Stimulated activated CD8-positive, alpha-beta memory T cell treated with anti-CD3 and anti-CD28 coated beads, Interleukin-2, amount 100 ng/mL, for 1 hour (primary cell): ENCODE results near the gene CPVL.
"Not testable (repeated sequence)": the region's sequence is repeated elsewhere in the genome, so short reads cannot be mapped to it uniquely, and the experiment has no call there.

Experiments used
- DNase-seq, 2 donors: peaks; one replicate each; pipeline ENCODE4 v3.0.0-alpha.2; 2020; ENCODE audit warnings: low read depth in 2 of 2

CPVL gene

DNA sequence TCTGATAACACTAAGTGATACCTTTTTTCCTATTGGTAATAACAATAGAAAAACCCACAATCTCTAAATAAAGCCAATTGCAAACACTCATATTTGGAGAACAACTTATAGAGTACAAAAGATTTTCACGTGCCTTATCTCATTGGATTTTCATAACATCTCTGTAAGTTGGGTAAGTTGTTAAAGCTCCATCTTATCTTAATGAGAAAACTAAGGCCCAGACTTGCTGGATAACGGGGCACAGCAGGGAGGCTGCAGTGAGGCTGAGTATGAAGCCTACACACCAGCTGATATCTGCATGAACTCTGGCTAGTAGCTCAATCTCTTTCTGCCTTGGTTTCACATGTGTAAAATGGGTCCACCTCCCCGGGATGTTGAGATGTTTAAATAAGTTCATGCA, 26.8 kb downstream of the CPVL start:
- no peak for DNase-seq

DNA sequence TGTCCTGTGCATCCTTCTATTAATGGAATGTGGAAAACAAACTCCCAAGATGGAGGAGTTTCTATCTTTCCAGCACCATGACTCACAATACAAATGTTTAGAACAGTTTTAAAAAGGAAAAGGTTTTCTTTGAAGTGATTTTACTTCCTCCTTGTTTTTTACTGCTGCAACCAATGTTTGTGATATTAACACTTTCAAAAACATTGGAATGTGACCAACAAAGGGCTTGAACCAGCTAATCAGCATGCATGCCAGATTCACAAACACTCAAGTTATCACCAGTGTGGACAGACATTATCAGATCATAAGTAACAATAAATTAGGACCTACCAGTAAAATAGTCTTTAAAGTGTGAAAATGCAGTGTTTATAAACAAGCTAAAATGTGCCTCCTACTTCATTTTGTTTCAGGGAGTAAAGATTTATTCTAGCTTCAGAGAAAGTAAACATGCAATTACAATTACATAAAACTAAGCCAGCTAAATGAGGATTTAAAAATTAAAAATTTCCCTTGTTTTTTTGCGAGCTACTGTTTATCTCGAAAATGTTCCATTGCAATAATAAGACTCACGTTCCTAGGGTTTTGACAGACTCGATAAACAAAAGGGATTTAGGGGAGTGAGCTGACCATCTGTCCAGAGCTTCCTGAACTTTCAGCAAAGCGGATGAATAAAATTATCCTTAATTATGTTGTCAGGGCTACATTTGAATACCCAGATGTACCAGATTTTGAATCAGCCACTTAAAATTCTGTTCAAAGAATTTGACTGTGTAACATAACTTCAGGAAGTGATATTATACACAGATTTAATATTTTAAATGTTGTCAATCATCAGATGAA, 29.8 kb downstream of the CPVL start:
- DNase-seq: no peak

DNA sequence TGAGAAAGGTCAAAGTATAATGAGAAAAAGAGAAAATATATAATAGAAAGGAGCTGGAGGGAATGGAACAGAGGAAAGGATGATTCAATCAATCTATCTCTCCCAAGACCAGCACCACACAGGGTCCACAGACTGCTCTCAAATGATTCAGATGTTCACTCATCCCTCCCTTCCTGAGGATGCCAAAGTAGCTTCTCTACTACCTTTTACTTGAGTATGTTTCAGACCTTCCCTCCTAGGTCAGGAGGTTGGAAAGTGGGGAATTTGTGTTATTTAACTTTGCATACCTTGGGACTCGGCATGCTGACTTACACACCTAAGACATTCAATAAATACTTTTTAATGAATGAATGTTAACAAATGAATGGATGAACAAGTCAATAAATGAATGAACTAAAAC, 30.6 kb downstream of the CPVL start:
- DNase-seq: no peak

DNA sequence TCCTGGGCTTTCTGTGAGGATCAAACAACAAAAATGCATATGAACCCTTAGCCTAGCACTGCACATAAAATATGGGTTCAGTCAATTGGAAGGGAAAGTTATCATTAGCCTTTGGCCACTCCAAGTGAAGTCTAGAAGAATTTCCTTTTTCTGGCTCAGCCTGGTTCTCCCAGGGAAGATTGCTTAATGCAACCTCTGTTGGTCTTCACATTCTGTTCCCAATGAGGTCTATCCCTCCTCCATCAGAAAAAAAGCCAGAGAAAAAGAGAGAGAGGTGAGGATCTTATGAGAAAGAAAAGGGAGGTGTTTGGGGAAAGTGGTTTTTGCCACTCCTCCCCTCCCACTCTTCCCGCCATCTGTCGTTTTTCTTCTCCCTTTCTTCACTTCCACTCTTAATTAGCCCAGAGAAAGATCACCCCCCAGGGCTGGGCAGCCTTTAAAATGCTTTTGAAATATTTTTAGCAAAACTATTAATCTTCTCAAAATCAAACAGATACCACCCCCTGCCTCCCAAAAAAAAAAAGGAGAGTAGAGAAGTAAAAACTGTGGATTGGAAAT, 31.1 kb downstream of the CPVL start:
- DNase-seq: no peak

DNA sequence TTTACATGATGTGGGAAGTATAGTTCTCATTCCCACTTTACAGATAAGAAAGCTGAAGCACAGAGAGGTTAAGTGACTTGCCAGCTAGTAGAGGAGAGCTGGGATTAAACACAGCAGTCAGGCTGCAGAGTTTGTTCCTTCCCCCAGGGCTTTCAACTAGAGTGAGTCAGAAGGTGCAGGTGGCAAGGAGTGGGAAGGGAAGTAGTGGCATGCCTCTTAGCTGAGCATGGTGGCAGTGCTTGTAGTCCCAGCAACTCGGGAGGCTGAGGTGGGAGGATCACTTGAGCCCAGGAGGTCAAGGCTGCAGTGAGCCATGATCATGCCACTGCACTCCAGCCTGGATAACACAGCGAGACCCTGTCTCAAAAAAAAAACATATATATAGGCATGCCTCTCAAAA, 32.1 kb downstream of the CPVL start:
- DNase-seq: not testable (repeated sequence)

DNA sequence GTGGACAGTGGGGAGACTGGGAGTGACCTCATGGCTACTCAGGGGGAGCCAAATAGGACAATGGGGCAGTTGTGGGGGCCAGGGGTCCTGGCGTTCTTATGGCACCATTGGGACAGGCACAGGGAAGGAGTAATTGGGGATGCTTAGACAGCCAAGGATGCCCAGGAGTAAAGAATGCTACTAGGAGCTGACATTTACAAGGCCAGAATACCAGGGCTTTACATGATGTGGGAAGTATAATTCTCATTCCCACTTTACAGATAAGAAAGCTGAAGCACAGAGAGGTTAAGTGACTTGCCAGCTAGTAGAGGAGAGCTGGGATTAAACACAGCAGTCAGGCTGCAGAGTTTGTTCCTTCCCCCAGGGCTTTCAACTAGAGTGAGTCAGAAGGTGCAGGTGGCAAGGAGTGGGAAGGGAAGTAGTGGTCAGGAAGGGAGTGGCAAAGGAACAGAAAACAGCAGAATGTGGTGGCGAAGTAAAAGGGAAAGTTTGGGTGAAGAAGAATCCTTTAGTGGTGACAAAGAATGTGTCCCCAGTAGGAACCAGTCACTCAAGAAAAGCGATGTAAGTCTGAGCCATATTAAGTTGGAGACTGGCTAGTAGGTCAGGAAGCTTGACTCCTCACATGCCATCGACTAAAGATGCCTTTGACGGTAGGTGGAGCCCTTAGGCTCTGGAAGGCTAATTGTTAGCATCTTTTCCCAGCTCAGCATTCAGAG, 32.8 kb downstream of the CPVL start:
- no peak for DNase-seq

DNA sequence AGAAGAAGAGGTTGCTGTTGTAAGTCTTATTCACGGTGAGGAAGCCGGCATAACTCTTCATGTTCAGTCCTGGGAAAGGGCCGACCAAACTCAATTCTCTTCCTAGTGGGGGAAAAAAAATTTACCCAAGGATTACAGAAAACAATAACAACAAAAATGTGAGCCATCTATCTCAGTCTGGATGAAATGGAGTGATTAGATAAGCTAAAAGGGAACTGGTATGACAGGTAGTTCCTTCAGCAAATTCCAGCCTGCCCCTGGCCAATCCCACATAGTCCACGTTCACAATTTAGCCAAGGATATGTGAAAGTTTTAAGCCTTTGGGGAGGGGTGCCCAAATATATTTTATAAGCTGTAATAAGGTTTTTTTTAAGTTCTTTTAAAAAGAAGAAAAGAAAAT, 33.6 kb downstream of the CPVL start:
- DNase-seq: no peak

DNA sequence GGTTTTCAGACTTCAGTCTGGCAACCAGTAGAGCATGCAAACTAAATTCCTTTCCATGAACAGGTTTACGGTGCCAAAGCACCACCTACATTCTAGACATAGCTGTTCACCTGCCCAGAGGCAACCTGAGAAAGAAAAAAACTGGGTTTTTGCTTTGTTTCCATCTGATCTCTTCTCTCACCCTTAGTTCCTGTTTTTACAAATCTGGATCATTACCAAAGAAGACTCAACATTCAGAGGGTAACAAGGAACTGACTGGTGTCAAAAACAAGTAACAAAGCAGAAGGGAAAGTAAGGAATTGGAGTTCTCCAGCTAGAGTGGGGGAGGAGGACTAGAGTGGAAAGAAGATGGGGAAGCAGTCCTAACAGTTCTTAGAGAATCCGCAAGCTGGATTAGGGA, 36.4 kb downstream of the CPVL start:
- no peak for DNase-seq

DNA sequence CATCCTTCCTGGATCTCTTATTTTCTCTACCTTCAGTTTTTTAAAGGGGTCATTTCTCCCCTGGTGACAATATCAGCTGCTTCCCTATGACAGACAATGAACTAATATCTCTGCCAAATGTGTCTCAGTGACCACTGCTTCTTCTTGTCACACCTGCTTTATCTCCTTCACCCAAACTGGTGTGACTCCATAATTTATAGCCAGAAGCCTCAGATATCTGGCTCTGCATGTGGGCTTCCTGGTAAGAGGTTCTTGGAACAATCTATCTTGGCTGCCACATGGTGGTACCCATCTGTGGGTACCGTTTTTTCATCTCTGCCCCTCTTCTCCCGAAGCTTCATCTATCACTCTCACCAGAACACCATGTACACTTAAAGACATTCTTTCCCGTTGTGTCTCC, 37.0 kb downstream of the CPVL start:
- no peak for DNase-seq

DNA sequence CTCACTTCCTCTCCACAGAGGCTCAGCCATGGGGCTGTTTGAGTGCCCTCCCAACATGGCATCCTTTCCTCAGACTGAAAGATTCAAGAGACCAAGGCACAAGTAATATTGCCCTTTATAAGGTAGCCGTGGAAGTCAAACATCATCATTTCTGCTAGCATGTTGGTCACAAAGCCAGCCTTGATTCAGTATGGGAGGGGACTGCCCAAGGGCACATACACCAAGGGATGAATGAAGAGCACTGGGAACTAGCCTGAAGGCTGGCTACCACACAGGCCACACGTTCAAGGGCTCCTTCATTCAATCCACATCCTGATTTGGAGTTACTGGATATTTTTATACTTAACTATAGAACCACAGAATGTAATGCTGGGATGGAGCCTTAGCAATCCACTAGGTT, 39.3 kb downstream of the CPVL start:
- no peak for DNase-seq

DNA sequence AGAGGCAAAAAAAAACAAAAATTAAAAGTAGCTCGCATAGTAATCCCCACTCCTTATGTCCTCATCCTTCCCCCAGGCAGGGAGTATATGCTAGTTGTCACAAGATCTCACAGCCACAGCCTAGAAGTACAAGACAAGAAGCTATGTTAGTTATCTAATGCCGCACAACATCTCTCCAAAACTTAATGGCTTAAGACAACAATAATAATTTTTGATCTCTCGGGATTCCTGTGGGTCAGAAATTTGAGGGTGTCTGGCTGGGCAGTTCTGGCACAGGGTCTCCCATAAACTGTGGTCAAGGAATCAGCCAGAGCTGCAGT, 39.7 kb downstream of the CPVL start:
- DNase-seq: no peak

DNA sequence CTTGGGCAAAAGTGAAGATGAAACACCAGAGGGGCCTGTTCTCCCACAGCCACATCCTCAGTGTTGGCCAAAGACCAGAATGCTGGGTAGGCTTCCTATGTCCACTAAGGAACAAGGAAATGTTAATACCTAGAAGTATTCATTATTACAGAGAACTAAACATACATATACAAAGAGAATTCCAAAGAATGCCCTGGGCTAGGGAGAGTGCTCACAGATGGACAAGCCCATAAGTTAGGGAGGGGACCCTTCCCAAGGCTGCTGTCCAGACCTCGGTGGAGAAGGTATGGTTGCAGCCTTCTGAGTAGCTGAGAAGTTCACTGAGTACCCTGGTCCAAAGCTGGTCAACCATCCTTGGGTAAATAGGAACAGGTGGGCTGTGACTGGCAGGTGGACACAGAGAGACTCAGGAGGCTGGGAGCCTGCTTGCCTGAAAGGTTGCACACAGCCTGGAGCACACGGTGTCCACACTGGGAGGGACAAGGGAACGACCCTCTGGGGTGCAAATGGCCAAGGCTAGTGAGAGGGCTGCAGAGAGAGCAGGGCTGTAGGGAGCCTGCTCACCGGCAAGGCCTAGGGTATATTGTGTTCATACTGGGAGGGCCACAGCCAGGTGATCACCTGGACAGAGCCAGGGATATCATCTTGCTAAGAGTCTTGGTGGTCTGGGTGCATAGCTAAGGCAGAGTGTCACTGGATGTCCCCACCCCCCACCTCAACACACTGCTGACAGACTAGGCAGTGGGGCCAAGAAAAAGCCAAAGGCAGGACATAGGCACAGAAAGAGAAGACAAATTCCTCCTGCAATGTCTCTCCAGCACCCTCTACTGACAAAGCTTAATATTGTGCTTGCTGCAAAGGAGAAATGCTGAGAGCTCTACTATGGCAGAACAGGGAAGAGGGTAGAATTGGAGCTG, 40.3 kb downstream of the CPVL start:
- no peak for DNase-seq

DNA sequence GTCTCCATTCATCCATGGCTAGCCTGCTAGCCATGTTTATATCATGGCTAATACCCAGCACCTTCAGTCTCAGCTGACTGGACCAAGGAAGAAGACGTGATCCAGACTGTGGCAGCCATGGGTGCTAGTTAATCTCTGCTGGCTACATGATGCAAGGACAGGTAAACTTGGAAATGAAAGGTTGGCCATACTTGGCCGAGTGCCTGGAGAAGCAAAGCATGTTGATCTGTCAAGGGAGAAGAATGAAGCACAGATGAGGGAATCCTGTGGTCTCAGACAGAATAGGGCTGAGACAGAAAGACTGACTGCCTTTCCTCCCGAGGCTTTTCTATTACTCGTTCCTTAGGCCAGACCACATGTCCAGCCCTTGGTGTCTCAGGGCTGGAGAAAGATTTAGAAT, 41.1 kb downstream of the CPVL start:
- DNase-seq: no peak

DNA sequence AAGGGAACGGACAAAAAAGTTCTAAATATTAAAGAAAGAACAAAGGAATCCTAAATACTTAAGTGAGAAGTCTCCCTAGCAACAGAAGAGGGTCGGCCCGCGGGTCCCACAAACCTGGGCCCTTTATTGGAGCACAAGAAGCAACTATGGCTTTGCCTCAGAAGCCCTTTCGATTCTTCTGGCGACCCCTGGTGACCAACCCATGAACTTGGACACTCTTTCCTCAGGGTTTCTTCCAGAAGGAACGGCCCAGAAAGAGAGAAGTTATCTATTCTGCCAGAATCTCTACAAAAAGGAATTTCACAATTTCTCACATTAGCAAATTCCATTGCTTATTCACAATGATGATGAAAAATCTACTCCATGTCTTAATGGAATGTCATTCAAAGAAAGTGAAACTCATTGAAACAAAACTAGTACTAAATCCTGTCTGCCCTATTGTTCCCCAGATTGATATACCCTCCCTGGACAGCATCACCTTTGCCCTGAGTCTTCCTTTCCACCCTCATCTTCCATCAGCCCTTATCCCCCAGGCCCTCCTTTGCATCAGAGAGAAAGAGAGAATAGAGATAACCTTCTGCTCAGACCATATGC, 43.7 kb downstream of the CPVL start:
- DNase-seq: no peak

DNA sequence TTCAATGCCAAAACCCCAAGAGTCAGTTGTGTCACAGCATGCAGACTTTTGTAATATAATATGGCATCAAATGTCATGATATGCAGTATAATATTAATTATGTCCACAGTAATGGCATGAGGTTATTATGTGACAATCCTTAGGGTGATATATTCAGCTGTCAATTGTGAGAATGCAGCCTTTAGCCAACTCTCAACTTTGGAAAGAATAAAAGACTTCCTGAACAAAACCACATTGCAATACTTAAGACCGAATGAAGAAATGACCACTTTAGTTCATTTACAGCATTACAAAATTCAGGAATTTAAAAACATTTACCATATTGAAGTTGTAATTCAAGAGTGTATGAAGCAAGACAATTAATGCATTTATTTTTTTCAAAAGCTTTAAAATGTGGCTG, 45.4 kb downstream of the CPVL start:
- no peak for DNase-seq

DNA sequence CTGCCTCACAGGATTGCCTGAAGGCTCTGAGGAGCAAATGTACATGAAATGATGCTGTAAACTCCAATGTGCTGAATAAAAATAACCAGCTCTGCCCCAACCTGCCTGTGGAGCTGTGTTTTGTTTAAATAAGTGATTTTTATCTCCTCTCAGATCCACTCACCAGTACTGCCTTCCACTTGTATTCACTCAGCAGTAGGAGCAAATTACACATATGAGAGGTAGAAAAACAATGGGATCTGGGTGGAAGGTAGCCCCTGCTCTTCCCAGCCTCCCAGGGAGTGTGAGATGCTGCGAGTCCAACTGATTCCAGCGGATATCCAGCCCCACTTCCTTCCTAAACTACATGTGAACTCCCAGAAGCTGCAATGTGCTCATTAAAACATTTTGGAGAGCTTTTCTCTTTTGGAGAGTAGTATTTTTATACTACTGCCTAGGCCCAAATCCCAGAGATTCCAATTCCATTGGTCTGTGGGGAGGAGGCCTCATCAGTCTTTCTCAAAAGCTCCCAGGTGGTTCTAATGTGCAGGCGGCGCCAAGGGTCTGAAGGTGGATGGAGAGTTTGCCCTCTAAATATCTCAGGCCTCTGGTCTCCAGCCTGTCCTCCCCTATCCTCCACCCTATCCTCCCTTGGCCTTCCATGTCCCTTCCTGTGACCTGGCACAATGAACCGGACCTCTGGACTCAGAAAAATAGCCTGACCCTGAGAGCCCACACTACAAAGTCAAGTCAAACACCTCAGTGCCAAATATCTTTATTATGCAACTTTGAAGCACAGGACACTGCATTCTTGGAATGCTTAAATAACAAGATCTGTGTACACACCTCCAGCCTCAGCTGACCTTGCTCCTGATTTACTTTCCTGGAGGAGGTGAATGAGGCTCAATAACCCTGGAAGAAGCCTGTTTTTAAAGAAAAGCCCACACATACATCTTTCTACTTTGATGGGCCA, 46.2 kb downstream of the CPVL start:
- no peak for DNase-seq

DNA sequence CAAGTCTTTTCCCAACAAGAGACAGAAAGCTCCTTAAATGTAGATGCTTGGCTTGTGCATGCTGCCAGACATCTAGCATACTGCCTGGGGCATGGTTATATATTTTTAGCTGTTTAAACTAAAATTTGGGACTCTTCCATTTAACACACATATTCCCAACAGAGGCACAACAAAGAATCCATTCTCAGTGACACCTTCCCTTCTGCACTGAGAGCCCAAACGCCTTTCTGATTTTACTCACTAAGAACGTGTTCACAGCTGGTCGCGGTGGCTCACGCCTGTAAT, 49.9 kb downstream of the CPVL start:
- DNase-seq: no peak

DNA sequence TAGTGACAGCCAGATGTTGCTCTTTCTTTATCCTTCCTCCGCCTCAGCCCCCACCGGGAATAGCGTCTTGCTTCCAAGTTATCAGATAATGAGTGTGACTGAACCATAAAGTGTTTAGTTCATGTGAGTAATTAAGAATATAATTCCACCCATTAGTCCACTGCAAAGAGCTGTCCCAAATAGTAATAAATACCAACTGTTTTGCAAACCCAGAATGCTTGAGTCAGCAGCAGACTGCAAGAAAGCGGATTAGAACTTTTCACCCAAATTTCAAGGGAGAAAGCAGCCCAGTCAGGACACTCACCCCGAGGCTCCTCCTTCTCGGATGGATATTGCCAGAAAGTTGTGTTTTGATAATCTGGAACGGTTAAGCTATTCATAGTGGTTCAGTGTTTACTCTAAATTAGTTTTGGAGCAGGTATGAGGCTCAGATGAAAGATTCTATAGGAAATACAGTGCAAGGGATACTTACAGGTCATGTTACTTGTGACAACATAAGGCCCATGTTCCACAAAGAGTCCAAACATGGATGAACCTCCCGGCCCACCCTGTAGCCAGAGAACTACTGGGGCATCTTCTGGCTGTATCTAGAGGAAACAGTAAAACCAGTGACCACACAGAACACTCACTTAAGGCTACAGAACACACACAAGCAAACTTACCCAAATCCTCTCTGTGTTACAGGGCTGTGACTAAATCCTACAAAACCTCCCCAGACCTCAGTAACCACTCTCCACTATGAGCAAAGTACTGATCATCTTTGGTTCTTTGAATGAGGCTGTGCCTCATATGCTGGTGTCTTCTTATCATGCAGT, 50.5 kb downstream of the CPVL start:
- no peak for DNase-seq

DNA sequence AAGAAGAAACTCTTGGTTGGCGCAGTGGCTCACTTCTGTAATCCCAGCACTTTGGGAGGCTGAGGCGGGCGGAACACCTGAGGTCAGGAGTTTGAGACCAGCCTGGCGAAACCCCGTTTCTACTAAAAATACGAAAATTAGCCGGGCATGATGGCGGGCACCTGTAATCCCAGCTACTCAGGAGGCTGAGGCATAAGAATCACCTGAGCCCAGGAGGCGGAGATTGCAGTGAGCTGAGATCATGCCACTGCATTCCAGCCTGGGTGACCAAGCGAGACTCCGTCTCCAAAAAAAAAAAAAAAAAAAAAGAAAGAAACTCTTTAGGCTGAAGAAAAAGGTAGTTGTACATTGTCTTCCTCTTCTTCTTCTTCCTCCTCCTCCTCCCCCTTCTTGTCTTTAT, 53.2 kb downstream of the CPVL start:
- not testable (repeated sequence) for DNase-seq

DNA sequence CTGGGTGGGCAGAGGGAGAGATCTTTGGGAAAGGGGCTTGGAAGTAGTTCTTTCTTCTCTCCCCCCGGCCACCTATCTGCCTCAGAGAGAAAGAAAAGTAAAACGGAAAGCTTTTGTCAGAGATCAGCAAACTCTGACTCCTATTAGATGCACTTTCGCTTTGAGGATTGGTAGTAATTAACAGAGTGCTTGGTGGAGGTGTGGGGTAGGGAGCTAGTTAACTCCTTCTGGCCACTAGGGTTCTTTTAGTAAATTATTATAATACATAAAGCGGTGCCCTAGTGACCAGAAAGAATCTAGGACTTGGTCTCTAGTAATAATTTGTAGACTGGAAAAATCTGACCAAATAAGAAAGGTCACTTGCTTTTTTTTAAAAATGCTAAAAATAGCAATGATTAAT, 54.6 kb downstream of the CPVL start:
- no peak for DNase-seq
